Measurements from ENCODE around the gene FRYL.

DNA sequence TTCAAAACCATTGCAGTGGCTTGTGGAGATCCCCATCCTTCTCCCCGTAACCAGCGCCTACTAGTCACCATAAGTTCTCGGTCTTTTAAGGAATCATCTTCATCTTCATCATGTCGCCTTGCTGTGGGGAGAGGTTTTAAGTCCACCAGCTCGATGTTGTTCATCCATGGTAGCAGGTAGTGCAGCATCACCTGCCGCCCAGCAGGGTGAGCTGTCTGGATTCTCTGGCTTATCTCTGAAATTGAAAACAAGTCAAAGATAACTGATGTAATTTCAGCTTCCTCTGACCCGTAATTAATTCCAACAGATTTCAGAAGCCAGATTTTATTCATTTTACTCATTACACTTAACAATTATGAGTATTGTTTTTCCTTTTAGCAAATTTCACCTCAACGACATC lies 222.6 kb downstream of the FRYL start:
- TF ChIP-seq, protein P1, sequence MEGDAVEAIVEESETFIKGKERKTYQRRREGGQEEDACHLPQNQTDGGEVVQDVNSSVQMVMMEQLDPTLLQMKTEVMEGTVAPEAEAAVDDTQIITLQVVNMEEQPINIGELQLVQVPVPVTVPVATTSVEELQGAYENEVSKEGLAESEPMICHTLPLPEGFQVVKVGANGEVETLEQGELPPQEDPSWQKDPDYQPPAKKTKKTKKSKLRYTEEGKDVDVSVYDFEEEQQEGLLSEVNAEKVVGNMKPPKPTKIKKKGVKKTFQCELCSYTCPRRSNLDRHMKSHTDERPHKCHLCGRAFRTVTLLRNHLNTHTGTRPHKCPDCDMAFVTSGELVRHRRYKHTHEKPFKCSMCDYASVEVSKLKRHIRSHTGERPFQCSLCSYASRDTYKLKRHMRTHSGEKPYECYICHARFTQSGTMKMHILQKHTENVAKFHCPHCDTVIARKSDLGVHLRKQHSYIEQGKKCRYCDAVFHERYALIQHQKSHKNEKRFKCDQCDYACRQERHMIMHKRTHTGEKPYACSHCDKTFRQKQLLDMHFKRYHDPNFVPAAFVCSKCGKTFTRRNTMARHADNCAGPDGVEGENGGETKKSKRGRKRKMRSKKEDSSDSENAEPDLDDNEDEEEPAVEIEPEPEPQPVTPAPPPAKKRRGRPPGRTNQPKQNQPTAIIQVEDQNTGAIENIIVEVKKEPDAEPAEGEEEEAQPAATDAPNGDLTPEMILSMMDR (IDR thresholded peaks at IDR 0.05): peak in 1 of 4 donors; percentile 24
- TF ChIP-seq POLR2A (IDR thresholded peaks at IDR 0.05): no peak

All from right lobe of liver (tissue), 4 donors.